Cerebellar nuclear complex (tissue), 1 donor: ENCODE measurements around the gene SMTNL2.
A peak's percentile ranks its signal among the peaks of the same experiment; 100 is the strongest.

Source experiments
- DNase-seq, 2 experiments: peaks; one replicate each; lab custom pipeline; 2025; lab: John Stamatoyannopoulos, UW

The SMTNL2 gene

GRCh38 chr17:4584101-4584916, at the start of gene SMTNL2:
TSS of gene SMTNL2 (plus strand) at chr17:4584529. CDS start at chr17:4584606, 77 bp downstream.
- no peak for DNase-seq

- DNase-seq: no peak
Observed at GRCh38 chr17:4534928-4535666, 49.2 kb upstream of the SMTNL2 start.

DNA sequence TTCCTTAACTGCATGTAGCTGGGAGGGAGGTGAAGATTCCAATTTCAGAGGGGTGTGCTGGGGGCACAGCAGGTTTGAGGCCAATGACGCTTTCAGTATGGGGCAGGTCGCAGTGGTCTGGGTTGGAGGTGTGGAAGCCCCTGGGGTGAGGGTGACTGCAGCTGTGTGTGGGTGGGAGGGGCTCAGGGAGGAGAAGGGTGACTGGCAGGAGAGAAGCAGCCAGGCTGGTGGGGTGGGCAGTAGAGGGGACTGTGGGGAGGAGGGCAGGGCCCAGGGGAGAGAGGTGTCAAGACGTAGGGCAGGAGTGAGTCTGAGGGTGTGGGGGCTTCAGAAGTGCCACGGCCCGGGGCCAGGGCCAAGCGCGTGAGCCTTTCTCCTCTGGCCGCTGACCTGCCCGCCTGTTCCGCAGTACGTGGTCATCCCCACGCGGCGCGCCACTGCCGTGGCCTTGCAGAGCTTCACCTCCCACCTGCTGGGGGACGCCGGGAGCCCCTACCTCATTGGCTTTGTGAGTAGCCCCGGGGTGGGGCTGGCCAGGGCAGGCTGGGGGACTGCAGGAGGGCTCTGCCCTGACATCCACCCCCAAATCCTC, 48.6 kb upstream of the SMTNL2 start:
- no peak for DNase-seq

DNA sequence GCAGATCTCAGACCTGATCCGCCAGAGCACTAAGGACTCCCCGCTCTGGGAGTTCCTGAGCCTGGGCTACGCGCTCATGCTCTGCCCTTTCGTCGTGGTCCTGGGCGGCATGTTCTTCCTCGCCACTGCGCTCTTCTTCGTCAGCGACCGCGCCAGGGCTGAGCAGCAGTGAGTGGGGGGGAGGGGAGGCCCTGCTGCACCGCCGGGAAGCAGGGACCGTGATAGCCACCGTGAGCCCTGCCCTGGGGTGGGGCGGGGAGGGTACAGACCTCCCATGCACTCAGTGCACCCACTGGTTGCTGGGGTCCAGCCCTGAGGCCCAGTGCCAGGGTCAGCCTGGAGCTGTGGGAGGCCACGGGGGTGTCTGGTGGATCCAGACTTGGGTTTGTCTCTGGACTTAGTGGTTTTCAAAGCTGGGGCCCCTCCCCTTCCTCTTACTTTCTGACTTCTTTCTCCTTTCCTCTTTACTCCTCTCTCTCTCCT, 48.0 kb upstream of the SMTNL2 start:
- no peak for DNase-seq

- DNase-seq: no peak
Observed at GRCh38 chr17:4536742-4537411, 47.5 kb upstream of the SMTNL2 start.

DNA sequence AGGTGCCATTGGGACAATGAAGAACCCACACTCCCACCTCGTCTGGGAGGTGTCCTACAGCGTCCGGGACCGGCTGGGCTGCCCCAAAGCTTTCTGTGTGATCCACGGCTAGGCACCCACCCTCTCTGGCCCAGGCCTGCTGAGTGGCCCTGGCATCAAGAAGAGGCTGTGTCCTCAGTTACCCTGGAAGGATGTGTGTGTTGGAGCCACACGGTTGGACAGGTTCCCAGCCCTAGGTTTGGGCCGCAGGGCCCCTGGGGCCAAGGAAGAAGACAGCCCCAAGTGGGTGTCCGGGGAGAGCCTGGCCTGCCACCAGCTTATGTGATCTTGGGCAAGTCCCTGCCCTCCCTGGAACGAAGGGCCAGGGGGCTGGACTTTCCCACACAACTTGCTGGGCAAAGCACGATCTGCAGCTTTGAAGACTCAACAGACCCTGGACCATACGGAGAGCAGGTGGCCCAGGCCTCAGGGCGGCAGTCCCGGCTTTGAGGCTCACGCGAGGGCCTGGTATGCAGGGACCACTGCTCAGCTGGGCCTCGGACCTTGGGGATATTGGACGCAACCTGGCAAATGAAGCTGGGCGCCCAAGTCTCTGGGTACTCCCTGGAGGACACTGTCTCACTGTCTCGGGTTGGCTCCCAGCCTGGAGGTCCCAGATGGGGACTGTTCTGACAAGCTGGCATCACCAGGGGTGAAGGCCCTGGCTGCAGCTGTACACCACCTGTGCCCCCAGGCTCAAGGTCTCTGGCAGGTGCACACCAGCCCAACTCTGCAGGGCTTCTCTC, 46.7 kb upstream of the SMTNL2 start:
- no peak for DNase-seq

DNA sequence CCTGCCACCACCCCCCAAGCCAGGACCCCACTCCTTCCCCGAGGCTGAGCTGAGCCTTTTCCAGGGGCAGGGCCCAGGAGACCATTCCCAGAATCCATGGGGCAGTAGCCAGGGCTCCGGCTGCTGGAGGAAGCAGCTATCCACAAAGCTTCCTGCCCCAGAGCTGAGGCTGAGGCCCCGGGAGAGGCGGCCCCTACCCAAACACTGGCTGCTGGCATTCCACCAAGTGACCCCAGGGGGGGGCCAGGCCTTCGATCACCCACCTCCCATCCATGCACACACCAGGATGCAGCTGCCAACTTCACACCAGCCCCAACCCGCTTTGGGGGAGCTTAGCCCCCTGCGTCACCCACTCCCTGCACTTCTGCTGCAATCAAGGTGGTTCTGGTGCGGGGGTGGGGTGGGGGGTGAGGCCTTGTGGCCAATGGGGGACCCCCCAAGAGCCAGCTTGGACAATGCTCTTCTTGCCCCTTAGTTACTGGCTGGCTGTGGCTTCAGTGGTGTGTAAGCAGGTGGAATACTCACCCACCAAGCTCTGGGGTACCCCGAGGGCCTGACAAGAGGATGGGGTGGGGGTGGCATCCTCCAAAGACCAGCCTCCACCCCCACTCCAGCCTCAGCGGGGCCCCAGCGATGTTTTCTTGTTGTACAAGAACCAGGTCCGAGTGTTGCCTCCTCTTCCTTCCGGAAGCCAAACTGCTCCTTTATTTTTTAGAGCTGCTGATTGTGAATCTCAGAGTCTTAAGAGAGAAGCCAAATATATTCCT, 45.9 kb upstream of the SMTNL2 start:
- DNase-seq: no peak

- DNase-seq: no peak
Observed at GRCh38 chr17:4539025-4539424, 45.3 kb upstream of the SMTNL2 start.

DNA sequence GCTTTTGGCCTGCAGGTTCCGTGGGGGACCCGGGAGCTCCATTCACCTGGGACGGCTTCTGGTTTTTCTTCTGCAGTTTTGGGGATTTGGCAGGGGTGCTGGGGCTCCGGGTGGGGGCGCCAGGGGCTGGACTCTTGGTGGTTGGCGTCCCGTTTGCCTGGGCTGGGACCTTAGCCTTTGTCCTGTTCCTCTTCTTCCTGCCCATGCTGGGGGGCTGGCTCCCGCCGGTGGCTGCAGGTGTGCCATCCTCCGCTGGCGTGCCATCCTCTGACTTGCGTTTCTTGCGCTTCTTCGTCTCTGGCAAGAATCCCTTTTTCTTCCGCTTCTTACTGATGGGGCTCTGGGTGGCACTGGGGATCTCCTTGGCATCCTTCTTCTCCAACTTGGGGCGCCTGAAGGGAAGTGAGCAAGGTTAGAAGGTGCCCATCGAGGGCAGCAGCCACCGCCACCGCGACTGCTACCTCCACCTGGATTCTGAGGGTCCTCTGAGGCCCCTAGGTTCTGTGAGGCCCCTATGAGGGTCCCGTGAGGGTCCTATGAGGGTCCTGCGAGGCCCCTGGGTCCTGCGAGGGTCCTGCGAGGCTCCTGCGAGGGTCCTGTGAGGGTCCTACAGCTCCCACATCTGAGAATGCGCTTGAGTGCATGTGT, 44.6 kb upstream of the SMTNL2 start:
- no peak for DNase-seq

DNA sequence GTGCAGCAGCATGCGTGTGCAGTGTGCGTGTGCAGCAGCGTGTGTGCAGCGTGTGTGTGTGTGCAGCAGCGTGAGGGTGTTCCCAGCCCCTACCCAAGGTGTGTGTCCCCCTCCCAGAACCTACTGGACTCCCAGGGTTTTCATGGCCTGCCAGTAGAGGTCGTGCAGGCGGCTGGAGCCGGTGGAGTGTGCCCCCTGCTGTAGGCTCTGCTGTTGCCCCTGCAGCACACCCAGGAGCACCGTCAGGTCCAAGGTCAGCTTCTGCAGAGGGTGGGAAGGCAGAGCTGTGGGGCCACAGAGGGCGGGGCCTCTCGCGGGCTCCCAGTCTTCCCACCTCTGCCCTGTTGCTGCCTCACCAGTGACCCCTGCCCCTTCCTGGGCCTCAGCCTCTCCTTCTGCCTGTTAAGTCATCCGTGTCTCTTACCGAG, 44.1 kb upstream of the SMTNL2 start:
- no peak for DNase-seq

- no peak for DNase-seq
Observed at GRCh38 chr17:4540687-4541327, 43.5 kb upstream of the SMTNL2 start.

DNA sequence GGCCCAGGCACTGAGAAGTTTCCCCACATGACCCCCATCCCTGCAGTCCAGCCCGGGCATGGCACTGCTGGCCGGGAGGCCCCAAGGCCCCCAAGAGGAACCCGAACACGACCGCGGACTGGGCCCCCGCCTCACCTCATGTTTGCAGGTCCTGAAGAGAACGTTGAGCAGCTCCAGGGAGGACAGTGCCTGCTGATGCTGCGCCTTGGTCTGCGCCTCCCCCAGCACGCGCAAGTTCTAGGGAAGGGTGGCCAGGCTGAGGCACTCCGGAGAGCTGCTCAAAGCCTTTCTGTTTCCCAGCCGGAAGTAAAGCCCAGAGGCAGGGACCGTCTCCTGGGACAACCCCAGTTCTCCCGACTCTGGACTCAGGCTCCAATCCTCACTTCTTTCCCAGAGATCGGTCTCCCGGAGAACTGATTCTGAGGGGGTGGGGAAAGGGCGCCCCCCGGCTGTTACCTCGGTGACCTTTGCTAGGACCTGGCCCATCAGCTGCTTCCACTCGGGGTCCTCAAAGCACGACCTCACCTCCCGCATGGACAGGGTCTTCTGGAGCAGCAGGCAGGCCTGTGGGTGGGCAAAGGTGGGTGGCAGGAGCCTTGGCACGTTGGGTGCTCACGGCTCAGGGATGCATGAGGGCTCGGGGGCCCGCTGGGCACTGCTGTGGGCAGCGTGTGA, 42.9 kb upstream of the SMTNL2 start:
- no peak for DNase-seq

GRCh38 chr17:4542003-4542725, 42.2 kb upstream of the SMTNL2 start:
- no peak for DNase-seq

DNA sequence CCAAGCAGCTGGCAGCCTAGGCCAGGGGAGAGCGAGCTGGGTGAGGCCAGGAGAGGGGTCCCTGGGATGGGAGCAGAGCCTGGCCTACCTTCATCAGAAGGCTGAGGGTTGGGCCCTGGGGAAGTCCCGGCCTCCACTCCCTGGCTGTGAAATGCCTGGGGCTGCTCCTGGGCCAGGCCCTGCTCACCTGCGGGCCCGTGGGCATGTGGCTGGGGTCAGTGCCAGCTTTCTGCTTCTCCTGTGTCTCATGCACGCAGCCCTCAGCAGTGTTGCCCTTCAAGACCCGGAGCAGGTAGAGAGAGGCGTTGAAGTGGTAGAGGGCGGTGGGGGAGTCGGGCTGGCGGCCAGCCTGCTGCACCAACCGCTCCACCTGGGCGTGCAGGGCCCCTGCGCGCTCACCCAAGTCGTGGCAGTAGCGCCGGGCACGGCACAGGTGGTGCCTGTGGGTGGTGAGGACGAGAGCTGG, 41.6 kb upstream of the SMTNL2 start:
- DNase-seq: no peak

DNA sequence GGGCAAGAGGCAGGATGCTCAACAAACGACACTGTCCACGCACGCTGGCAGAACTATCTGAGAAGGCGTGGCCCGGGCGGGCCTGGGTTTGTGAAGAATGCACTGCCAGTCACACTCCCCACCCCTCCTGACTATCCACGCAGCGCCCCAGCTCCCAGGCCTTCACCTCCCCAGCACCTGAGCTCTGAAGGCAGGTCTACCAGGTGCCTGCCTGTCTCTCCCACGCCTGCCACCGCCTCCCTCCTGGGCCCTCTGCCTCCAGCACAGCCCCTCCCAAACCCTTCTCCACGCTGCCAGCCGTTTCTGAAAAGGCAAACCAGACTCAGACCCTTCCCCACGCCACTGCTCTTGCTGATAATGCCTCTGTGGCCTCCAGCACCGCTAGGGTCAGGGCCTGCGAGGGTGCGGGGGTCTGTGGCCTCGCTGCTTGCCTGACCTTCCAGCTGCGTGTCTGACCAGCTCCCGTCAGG, 40.7 kb upstream of the SMTNL2 start:
- no peak for DNase-seq

DNA sequence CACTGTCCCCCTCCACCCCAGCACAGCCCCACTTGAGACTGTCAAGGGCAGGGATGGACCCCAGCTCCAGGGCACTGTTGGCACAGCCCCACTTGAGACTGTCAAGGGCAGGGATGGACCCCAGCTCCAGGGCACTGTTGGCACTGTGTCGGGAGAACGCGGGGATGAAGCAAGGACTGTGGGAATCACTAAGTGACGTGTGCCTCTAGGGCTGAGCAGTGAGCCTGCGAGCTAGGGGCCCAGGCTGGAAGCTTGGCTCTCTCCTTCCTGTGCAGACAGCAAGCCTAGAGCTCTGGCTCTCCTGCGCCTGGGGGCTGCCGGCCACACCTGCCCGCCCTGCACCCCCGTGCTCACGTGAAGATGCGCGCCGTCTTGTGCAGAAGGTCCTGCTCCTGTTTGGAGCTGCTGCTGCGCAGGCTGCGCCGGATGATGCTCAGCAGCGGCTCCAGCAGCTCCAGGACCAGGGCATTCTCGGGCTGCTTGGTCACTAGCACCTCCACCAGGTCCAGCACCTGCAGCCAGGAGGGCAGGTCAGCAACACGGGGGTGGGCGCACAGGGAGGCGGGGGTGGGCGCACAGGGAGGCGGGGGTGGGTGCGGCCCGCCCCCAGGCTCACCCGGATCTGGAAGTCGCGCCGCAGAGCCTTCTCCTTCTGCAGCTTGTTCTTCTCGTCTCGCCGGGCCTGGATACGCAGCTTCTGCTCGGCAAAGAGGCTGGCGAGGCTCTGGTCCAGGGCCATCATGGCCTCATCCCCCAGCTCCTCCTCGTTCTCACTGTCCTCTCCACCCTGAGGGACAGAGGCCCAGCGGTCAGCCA, 40.0 kb upstream of the SMTNL2 start:
- DNase-seq: no peak

DNA sequence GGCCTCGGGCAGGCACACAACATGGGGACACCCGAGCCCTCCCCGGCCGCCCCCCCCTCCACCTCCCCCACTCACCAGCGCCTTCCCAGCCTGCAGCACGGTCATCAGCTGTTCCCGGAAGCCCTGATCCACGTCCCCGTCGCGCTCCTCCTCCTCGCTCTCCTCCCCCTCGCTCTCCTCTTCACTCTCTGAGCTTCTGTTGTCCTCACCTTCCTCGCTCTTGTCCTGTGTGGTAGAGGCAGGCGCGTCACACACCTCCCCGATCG, 39.4 kb upstream of the SMTNL2 start:
- peak in 1 of 2 experiments; percentile 13 for DNase-seq
